ENCODE results near the gene NR2F2.

Gene NR2F2

DNA sequence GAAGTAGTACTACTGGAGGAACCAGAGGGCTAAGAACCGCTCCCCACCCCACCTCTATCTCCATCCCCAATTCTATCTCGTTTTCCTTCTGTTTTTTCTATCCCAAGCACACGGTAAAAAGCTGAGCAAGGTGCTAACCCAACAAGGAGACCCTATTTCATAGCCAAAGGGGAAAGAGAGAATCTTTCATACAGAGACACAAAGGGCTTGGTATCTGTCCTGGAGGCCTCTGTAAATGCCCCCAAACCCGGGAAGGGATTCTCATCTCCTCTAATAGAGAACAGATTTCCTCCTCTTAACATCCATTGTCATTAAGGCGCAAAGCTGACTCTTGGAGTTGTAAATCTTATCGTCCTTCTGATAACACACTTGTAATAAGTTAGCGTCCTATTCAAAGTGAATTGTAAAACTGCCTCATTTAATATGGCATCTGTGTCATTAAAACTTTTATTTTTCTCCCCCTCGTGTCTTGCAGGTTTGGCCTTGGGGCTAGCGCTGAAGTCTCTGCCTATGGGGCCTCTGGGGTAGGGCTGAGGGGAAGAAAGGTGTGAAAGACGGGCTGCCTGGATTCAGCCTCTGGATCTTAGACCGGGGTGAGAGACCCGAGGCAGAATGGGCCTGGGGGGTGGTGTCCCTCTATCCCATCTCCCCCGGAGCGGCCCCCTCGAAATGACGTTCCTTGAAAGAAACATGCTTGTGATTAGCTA lies 12.1 kb downstream of the NR2F2 start:
- TF ChIP-seq, protein P1, sequence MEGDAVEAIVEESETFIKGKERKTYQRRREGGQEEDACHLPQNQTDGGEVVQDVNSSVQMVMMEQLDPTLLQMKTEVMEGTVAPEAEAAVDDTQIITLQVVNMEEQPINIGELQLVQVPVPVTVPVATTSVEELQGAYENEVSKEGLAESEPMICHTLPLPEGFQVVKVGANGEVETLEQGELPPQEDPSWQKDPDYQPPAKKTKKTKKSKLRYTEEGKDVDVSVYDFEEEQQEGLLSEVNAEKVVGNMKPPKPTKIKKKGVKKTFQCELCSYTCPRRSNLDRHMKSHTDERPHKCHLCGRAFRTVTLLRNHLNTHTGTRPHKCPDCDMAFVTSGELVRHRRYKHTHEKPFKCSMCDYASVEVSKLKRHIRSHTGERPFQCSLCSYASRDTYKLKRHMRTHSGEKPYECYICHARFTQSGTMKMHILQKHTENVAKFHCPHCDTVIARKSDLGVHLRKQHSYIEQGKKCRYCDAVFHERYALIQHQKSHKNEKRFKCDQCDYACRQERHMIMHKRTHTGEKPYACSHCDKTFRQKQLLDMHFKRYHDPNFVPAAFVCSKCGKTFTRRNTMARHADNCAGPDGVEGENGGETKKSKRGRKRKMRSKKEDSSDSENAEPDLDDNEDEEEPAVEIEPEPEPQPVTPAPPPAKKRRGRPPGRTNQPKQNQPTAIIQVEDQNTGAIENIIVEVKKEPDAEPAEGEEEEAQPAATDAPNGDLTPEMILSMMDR (IDR thresholded peaks at IDR 0.05; ENCODE audit: extremely low read depth, insufficient read depth, missing control alignments): no peak
- no peak for DNase-seq (ENCODE audit: low spot score)
- in situ Hi-C loops (cut with MboI; ENCODE audit: low pct_unique_long_range_greater_than_20kb, low sequenced_read_pairs, unreplicated experiment): no loop called here

GRCh38 chr15:96343113-96344059 lies 12.9 kb downstream of the NR2F2 start:
- DNase-seq (ENCODE audit: low spot score): no peak
- TF ChIP-seq, protein P1 (IDR thresholded peaks at IDR 0.05; ENCODE audit: extremely low read depth, insufficient read depth, missing control alignments): no peak
- in situ Hi-C loops (cut with MboI; ENCODE audit: low pct_unique_long_range_greater_than_20kb, low sequenced_read_pairs, unreplicated experiment): no loop called here

DNA sequence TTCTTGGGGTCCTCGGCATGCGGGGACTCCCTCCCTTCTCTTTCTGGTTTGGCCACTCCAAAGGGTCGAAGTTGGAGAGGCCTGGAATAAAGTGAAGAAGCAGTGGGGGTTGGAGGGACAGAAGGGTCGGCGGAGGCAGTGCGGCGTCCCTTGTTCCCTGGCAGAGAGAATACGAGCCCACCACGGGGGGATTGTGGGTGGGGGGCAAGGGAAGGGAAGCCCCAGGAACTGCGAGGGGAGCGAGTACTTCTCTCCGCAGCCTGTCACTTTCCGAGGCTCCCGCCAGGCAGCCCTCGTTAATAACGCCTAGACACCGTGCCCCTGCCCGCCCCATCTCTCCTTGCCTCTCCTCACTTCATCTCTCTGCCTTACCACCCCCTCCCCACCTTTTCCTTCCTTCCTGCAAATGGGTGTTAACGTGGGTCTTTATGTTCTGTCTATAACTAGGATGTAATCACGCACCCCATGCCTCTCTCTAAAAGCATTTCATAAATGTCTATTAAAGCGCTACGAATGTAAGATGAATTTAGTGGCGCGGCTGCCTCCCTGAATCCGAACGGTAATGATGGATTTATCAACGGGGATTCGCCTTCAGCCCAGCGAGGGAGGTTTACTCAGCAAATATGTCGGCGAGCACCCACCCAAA lies 13.7 kb downstream of the NR2F2 start:
- in situ Hi-C loops (cut with MboI; ENCODE audit: low pct_unique_long_range_greater_than_20kb, low sequenced_read_pairs, unreplicated experiment): no loop called here
- DNase-seq (ENCODE audit: low spot score): no peak
- TF ChIP-seq, protein P1 (IDR thresholded peaks at IDR 0.05; ENCODE audit: extremely low read depth, insufficient read depth, missing control alignments): no peak

DNA sequence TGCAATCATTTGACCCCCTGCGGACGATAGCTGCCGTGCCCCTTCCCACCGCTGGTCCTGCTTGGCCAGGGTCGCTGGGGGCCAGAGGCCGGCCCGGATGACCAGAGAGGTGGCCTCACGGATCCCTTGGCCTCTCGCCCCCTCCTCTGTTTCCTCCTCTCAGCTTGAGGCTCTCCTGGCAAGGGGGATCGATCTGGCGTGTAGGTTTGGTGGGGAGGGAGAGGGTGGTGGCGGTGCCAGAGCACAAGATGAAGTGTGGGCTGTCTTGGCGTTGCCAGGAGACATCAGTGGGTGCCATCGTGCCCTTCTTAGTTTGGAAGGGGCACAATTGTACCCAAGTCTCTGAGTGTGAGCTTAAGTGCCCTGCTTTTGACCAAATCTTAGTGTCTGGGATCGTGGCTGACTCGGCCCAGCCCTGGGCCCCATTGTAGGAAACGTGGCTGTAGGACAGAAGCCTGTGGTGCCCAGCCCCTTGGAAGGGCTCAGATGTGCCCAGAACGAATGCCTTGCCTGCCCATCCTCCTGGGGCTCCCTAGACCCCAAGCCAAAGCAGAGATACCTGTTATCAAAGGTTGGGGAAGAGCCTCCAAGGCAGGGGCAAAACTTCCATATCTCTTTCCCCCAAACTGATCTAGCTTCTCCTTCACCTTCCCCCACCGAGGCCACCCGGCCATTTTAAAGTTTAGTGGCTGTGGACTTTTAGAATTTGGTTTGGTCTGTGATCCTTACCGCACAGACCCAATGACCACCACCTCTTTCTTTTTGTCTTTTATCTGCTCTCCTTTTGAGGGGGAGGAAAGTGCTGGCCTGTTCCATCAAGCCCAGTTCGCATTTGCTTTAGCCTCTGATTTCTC lies 14.4 kb downstream of the NR2F2 start:
- in situ Hi-C loops (cut with MboI; ENCODE audit: low pct_unique_long_range_greater_than_20kb, low sequenced_read_pairs, unreplicated experiment): no loop called here
- TF ChIP-seq, protein P1 (IDR thresholded peaks at IDR 0.05; ENCODE audit: extremely low read depth, insufficient read depth, missing control alignments): no peak
- no peak for DNase-seq (ENCODE audit: low spot score)

GRCh38 chr15:96345560-96346399 lies 15.3 kb downstream of the NR2F2 start:
- TF ChIP-seq, protein P1 (IDR thresholded peaks at IDR 0.05; ENCODE audit: extremely low read depth, insufficient read depth, missing control alignments): peak; percentile 43
- peak; percentile 85 for DNase-seq (ENCODE audit: low spot score)
- in situ Hi-C loops (cut with MboI; ENCODE audit: low pct_unique_long_range_greater_than_20kb, low sequenced_read_pairs, unreplicated experiment): no loop called here
